Activated CD8-positive, alpha-beta memory T cell treated with anti-CD3 and anti-CD28 coated beads, Interleukin-2, amount 10 ng/mL, durations not matched to agents 7 days and 5 days (primary cell): Measurements from ENCODE around the gene WDFY4. TPM values are rescaled to one million over a fixed set of nuclear protein-coding genes. Genes with fewer than 3 reads are reported as not detected.

Experiments
- ATAC-seq: fragments of 150-1000 bp; cut with Tn5 transposase; one replicate; pipeline ENCODE4 v1.10.0; 2021; ENCODE audit warnings: moderate library complexity
- CTCF ChIA-PET: fragments of 350-600 bp; sonication (Branson Sonifier 250); formaldehyde crosslinking; loops from one replicate; lab custom pipeline; 2021; ENCODE audit warnings: antibody characterized with exemption; lab: Charles Lee
- DNase-seq: peaks from one replicate; pipeline ENCODE4 v3.0.0-alpha.2; 2020
- H3K27ac Mint-ChIP-seq: one replicate; pipeline ENCODE4 v1.8.0; 2021; ENCODE audit warnings: mild to moderate bottlenecking, mixed read lengths
- H3K27me3 Mint-ChIP-seq: one replicate; pipeline ENCODE4 v1.8.0; 2021; ENCODE audit warnings: mixed read lengths
- H3K36me3 Mint-ChIP-seq: one replicate; pipeline ENCODE4 v1.8.0; 2021; ENCODE audit warnings: mild to moderate bottlenecking, mixed read lengths
- H3K4me1 Mint-ChIP-seq: one replicate; pipeline ENCODE4 v1.8.0; 2021; ENCODE audit warnings: mixed read lengths
- H3K4me3 Mint-ChIP-seq: one replicate; pipeline ENCODE4 v1.8.0; 2021; ENCODE audit warnings: mild to moderate bottlenecking, moderate library complexity, mixed read lengths
- H3K9me3 Mint-ChIP-seq: one replicate; pipeline ENCODE4 v1.8.0; 2022; ENCODE audit warnings: low read depth, mixed read lengths
- total RNA-seq, 2 experiments: library from RNA; stranded (reverse); gene quantifications; one replicate each; pipeline ENCODE4 v1.2.3, GENCODE V29; 2021

The WDFY4 gene
- total RNA-seq, 2 experiments from 2014 or later = 0.06 TPM; not detected in 1

DNA sequence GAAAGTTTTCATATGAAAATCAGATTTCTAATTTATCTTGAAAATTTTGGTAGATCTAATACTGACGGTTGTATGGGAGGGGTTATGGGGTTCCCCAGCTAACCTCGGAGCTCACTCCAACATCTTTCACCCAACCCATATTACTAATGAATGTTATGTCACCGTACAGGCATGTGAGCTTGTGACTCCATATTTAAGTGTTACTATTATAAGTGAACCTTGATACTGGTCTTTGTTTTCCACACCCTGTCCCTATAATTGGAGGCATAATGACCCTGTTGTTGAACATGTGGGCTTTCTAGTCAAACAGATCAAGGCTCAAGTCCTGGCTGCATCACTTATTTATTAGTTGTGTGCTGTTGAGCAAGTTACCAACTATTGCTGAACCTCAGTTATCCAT is 27.2 kb downstream of the WDFY4 start:
- no peaks in the 10 kb centered on the region for H3K4me1 Mint-ChIP-seq

DNA sequence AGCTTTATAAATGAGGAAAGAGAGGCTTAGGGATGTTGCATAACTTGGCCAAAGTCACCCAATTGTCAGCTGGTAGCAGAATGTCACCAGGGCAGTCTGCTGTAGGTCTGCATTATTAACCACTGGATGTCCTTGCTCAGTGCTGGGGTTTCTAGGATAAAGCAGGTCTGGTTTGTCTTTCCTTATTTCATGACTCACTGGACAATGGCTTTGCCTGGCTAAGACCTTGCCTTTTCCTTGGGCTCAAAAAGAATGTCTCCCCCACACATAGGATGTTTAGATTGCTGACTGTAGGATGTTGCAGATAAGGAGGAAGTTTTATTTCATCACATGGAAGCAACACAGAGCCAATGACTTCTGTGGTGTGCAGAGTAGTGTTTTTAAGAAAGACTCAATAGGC is 29.4 kb downstream of the WDFY4 start:
- Mint-ChIP-seq H3K9me3 (no peaks in the 10 kb centered on the region), H3K4me3 (no peak overlapping the region), H3K36me3 (no peaks in the 10 kb centered on the region), H3K27me3 (no peaks in the 10 kb centered on the region), H3K27ac (no peak overlapping the region), H3K4me1 (no peaks in the 10 kb centered on the region)
- CTCF ChIA-PET = no interaction called here
- DNase-seq = no peak
- ATAC-seq = no peak

More for the DNA sequence above, 27.2 kb downstream of the WDFY4 start:
- H3K27ac Mint-ChIP-seq = no peak overlapping the region
- CTCF ChIA-PET = interaction anchor here (0.7 kb wide), 1 partner anchor 13 kb away, joined by 3 read pairs; no protein-coding TSS in a partner anchor
- DNase-seq (no peak), ATAC-seq (no peak)
- no peaks in the 10 kb centered on the region for H3K9me3 Mint-ChIP-seq
- no peak overlapping the region for H3K4me3 Mint-ChIP-seq
- H3K27me3 Mint-ChIP-seq = peaks cover 2% of the 10 kb centered on the region
- no peaks in the 10 kb centered on the region for H3K36me3 Mint-ChIP-seq

DNA sequence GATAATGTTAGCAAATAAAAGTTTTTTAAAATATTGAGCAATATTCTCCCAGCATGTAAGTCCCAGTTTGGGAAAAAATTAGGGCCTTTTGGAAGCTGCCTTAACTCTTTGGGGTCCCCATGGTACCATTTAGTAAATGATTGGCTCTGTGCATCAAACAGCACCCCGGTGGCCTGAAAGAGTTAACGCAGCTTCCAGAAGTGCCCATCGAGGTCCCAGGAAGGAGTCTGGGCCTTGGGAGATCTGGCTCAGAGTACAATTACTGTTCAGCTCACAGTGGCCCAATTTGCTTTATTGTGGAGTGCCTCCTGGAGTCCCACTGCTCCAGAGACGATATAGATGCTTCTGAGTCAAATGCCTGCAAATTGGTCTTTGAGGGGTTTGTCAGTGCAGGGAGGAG is 31.7 kb downstream of the WDFY4 start:
- DNase-seq (no peak), ATAC-seq (no peak)
- Mint-ChIP-seq H3K9me3 (no peaks in the 10 kb centered on the region), H3K4me3 (no peak overlapping the region), H3K4me1 (no peaks in the 10 kb centered on the region), H3K36me3 (no peaks in the 10 kb centered on the region), H3K27ac (no peak overlapping the region), H3K27me3 (no peaks in the 10 kb centered on the region)
- CTCF ChIA-PET = no interaction called here

DNA sequence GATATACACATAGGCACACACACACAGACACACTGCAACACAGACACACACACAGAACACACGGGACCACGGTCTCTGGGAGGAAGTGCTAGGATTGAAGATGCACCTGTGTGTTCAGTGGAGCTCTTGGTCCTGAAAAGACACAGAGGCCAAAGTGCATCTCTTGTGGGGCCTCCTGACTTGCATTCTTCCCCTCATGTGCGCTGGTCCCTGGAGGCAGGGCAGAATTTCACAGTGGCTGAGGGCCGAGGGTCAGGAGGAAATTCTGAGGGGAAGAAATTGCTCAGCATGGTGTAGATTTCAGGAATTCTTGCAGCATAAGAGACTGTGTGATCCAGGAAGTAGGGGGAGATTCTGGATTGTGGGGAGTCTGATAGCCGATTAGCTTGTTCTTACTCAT is 35.9 kb downstream of the WDFY4 start:
- H3K4me3 Mint-ChIP-seq = no peak overlapping the region
- no peak overlapping the region for H3K27ac Mint-ChIP-seq
- CTCF ChIA-PET = no interaction called here
- no peaks in the 10 kb centered on the region for H3K36me3 Mint-ChIP-seq
- no peaks in the 10 kb centered on the region for H3K9me3 Mint-ChIP-seq
- no peaks in the 10 kb centered on the region for H3K27me3 Mint-ChIP-seq
- DNase-seq (no peak), ATAC-seq (no peak)
- H3K4me1 Mint-ChIP-seq = no peaks in the 10 kb centered on the region

DNA sequence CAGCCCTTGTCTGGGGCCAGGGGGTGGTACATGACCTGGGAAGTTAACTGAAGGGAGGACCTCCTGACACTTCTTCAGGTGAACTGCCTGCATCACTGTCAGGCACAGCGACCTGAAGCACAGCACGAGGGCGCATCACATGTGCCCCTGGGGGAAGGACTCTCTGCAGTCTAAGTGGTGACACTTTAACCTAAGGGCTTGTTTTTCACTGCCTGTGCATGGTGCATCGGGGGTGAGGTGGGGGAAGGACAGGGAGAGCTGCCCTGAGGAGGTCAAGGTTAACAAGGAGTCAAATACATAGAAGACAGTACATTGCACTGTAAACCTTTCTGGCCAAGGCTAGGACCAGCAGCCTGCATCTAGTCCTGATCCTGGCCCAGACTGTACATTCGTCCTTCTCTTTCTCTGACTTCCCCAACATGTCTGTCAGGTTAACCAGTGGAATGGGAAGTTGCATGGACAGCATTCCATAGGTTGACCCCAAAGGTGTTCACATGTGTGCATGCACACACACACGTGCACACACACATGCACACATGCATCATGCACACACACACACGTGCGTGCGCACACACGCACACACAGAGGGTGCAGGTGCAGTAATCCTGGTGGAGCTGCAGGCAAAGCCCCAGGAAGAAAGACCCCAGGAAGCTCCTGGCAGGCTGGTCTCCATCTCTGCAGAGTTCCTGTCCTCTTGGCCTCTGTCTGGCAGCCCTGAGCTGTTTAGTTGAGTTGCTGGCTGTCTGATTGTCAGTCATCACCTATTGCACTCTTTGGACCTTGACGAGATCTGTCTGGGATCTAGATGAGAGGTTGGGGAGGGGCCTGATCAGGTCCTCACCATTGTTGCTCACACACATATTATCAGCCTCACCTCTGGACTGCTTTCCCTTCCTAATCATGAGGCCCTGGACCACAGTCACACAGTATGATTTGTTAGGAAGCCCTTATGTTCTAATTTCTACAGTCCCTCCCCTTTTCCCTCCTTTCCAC is 37.8 kb downstream of the WDFY4 start:
- ATAC-seq = no peak
- H3K9me3 Mint-ChIP-seq = no peaks in the 10 kb centered on the region
- no peak overlapping the region for H3K4me3 Mint-ChIP-seq
- H3K4me1 Mint-ChIP-seq = no peaks in the 10 kb centered on the region
- no peak for DNase-seq
- H3K27me3 Mint-ChIP-seq = no peaks in the 10 kb centered on the region
- CTCF ChIA-PET = no interaction called here
- no peaks in the 10 kb centered on the region for H3K36me3 Mint-ChIP-seq
- no peak overlapping the region for H3K27ac Mint-ChIP-seq

DNA sequence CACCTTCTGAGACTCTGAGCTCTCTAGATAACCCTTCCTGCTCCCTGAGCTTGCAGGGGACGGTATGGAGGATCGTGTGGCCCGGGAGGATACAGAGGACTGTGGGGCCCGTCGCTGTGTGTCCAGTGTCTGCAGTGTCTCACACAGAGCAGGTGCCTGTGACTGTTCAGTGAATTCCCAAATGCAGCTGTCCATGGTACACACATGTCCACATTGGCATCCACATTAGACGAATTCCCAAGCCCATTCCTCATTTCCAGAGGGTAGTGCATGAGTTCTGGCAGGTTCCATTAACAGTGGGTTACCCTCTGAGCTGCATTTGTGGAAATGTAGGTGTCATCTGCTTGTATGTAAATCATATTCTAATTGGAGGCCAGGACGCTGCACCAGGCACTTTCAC is 39.5 kb downstream of the WDFY4 start:
- Mint-ChIP-seq H3K36me3 (no peaks in the 10 kb centered on the region), H3K27me3 (no peaks in the 10 kb centered on the region), H3K4me1 (no peaks in the 10 kb centered on the region), H3K4me3 (no peak overlapping the region), H3K27ac (no peak overlapping the region), H3K9me3 (no peaks in the 10 kb centered on the region)
- ATAC-seq (no peak), DNase-seq (no peak)
- CTCF ChIA-PET = interaction anchor here (0.8 kb wide), 1 partner anchor 12 kb away, joined by 3 read pairs; no protein-coding TSS in a partner anchor

DNA sequence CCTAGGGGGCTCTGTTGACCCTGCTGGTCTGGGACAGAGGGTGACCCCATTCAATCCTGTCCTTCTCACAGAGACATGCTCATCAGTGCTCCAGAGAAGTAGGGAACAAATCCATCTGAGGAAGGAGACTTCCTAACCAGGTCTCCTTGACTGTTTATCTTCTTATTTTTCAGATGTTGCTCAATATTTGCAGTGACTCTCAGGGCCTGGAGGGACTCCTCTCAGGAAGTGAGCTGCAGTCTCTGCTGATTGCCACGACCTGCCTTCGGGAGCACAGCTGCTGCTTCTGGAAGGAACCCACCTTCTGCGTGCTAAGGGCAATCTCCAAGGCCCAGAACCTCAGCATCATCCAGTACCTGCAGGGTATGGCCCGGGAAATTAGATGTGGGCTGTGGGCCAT is 41.0 kb downstream of the WDFY4 start:
- CTCF ChIA-PET = no interaction called here
- no peaks in the 10 kb centered on the region for H3K27me3 Mint-ChIP-seq
- no peaks in the 10 kb centered on the region for H3K4me1 Mint-ChIP-seq
- H3K9me3 Mint-ChIP-seq = no peaks in the 10 kb centered on the region
- no peak for ATAC-seq
- no peak overlapping the region for H3K4me3 Mint-ChIP-seq
- no peak for DNase-seq
- H3K36me3 Mint-ChIP-seq = no peaks in the 10 kb centered on the region
- no peak overlapping the region for H3K27ac Mint-ChIP-seq

DNA sequence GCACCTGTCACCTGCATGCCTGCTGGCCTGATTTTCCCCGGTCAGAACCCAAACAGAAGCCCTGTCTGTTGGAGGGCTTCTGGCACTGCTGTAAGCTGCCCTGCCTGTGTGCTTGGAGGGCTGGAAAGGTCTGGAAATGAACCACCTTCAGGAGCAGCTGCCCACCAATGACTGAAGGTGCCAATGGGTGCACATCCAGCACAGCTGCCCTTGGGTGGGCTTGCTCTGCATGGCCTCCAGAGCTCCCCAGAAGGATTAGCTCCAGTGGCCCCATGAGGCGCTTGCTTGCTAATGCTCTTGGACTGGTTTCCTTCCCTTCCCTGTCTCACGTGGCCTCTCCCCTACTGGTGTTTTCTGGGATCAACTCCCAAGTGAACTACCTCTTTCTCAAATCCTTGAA is 43.2 kb downstream of the WDFY4 start:
- CTCF ChIA-PET = no interaction called here
- no peak overlapping the region for H3K27ac Mint-ChIP-seq
- no peak for ATAC-seq
- no peaks in the 10 kb centered on the region for H3K27me3 Mint-ChIP-seq
- no peaks in the 10 kb centered on the region for H3K4me1 Mint-ChIP-seq
- no peak overlapping the region for H3K4me3 Mint-ChIP-seq
- no peaks in the 10 kb centered on the region for H3K9me3 Mint-ChIP-seq
- H3K36me3 Mint-ChIP-seq = no peaks in the 10 kb centered on the region
- DNase-seq = no peak

DNA sequence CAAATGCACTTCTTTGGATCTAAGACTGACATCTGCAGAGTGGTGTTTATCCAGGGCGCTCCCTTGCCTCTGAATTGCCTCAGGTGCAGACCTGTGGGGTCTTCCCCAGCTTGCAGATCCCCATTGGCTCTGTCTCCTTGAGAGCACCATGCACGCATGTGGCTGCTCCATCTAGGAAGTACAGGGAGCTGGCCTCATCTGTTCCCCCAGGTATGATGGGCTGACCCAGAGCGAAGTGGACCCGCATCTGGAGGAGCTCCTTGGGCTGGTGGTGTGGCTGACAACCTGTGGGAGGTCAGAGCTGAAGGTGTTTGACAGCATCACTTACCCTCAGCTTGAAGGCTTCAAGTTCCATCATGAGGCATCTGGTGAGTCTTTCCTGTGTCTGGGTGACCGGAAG is 44.5 kb downstream of the WDFY4 start:
- H3K36me3 Mint-ChIP-seq = no peaks in the 10 kb centered on the region
- H3K9me3 Mint-ChIP-seq = no peaks in the 10 kb centered on the region
- H3K27me3 Mint-ChIP-seq = no peaks in the 10 kb centered on the region
- no peak overlapping the region for H3K27ac Mint-ChIP-seq
- H3K4me1 Mint-ChIP-seq = no peaks in the 10 kb centered on the region
- no peak for DNase-seq
- ATAC-seq = no peak
- CTCF ChIA-PET = no interaction called here
- H3K4me3 Mint-ChIP-seq = no peak overlapping the region

DNA sequence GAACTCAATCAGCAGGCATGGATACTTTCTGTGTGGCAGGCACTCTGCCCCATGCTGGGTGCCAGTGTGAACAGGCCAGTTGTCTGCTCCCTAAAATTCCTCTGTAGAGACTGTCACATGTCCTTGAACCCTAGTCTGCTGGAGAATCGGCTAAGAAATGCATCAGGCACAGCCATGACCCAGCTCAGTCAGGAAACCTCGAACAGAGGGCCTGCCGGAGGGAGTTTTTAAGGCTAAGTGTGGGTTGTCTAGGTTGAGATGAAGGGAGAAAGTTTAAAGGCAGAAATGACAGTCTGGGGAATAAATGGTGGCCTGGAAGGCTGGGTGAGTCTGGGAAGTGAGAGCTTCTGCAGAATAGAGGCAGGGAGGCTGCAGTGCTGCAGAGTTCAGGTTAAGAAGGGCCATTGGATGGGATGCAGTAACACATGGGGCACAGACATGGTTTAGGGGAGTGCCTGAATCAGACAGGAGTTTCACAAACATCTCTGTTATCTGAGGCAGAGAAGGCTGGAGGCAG is 45.3 kb downstream of the WDFY4 start:
- no peaks in the 10 kb centered on the region for H3K36me3 Mint-ChIP-seq
- no peak overlapping the region for H3K4me3 Mint-ChIP-seq

DNA sequence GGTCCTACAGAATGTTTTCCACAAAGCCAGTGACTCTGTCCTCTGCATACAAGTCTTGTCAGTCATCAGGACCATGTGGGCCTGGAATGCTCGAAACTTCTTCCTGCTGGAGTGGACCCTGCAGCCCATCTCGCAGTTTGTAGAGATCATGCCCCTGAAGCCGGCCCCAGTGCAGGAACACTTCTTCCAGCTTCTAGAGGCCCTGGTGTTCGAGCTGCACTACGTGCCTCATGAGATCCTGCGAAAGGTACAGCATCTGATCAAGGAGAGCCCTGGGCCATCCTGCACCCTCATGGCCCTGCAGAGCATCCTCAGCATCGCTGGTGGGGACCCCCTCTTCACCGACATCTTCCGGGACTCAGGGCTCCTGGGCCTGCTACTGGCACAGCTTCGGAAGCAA is 46.5 kb downstream of the WDFY4 start:
- Mint-ChIP-seq H3K4me1 (no peaks in the 10 kb centered on the region), H3K4me3 (no peak overlapping the region), H3K9me3 (no peaks in the 10 kb centered on the region)

More for the DNA sequence above, 45.3 kb downstream of the WDFY4 start:
- Mint-ChIP-seq H3K9me3 (no peaks in the 10 kb centered on the region), H3K4me1 (no peaks in the 10 kb centered on the region), H3K27ac (no peak overlapping the region), H3K27me3 (no peaks in the 10 kb centered on the region)
- CTCF ChIA-PET = no interaction called here
- no peak for ATAC-seq
- no peak for DNase-seq

DNA sequence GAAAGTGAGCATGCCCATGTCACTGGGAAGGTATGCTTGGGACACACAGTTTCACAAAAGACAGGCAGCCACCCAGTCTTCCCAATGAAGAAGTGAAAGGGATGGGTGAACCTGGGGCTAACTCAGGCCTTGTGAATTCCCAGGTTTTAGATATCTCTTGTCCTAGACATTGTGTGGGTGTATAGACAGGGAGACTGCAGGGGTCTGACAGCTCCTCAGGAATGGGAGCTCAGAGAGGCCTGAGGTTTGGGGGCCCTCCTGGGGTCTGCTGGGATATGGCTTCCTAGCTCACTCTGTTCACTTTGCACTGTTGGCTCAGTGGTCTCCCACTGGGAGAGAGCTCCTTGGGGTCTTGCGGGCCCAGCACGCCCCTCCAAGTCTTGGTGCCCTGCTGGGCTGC is 47.0 kb downstream of the WDFY4 start:
- no peak for ATAC-seq
- no peak overlapping the region for H3K27ac Mint-ChIP-seq
- H3K4me3 Mint-ChIP-seq = no peak overlapping the region
- no peaks in the 10 kb centered on the region for H3K27me3 Mint-ChIP-seq
- no peak for DNase-seq
- CTCF ChIA-PET = no interaction called here
- H3K4me1 Mint-ChIP-seq = no peaks in the 10 kb centered on the region
- H3K36me3 Mint-ChIP-seq = no peaks in the 10 kb centered on the region
- no peaks in the 10 kb centered on the region for H3K9me3 Mint-ChIP-seq

More for the DNA sequence above, 46.5 kb downstream of the WDFY4 start:
- no peaks in the 10 kb centered on the region for H3K36me3 Mint-ChIP-seq
- DNase-seq (no peak), ATAC-seq (no peak)
- H3K27ac Mint-ChIP-seq = no peak overlapping the region
- H3K27me3 Mint-ChIP-seq = no peaks in the 10 kb centered on the region
- CTCF ChIA-PET = no interaction called here

DNA sequence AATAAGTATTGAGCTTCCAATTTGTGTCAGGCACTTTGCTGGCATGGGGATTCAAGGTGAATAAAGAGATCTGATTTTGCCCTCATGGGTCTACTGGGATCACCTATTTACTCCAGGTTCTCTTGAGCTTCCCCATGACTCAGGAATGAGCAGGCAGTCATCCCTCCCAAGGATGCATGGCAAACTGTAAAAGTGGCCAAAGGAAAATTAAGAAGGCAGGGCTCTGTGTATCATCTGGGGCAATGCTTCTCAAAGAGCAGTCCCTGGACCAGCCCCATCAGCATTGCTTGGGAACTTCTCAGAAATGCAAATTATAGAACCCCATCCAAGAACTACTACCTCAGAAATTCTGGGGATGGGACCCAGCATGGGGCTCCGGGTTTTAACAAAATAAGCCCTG is 48.7 kb downstream of the WDFY4 start:
- H3K27me3 Mint-ChIP-seq = no peaks in the 10 kb centered on the region
- no peaks in the 10 kb centered on the region for H3K36me3 Mint-ChIP-seq
- DNase-seq (no peak), ATAC-seq (no peak)
- no peak overlapping the region for H3K4me3 Mint-ChIP-seq
- H3K27ac Mint-ChIP-seq = no peak overlapping the region
- H3K9me3 Mint-ChIP-seq = no peaks in the 10 kb centered on the region
- H3K4me1 Mint-ChIP-seq = no peaks in the 10 kb centered on the region
- CTCF ChIA-PET = no interaction called here

DNA sequence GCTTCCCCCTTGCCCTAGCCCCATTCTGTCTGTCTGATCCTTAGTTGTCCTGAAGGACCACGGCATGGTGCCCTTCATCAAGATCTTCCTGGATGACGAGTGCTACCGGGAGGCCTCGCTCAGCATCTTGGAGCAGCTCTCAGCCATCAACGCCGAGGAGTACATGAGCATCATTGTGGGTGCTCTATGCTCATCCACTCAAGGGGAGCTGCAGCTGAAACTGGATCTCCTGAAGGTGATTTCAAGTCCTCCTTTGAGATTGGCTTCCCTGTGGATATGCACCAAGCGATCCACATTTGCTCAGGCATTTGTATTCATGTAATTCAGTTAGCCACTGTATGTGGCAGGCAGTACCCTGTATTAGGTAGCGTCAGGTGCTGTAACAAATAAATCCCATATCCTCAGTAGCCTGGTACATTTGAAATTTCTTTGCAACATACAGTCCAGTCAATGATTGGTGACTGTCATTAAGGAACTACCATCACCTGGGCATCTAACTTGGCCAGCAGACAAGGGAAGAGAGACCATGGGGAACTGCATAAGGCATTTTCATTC is 51.2 kb downstream of the WDFY4 start:
- no peak for ATAC-seq
- Mint-ChIP-seq H3K9me3 (no peaks in the 10 kb centered on the region), H3K4me1 (no peaks in the 10 kb centered on the region), H3K27me3 (no peaks in the 10 kb centered on the region), H3K27ac (no peak overlapping the region), H3K4me3 (no peak overlapping the region), H3K36me3 (no peaks in the 10 kb centered on the region)
- no peak for DNase-seq
- CTCF ChIA-PET = no interaction called here
